ENCODE measurements around the gene MAGED1. TPM values are rescaled to one million over a fixed set of nuclear protein-coding genes. Genes with fewer than 3 reads are reported as not detected.

The MAGED1 gene
- total and polyA plus RNA-seq, 2 donors (not counting 1 experiment from before 2014, with no cell fraction given) = 28.3 to 29.1 TPM

- H3K4me1 ChIP-seq (ENCODE audit: control insufficient read depth in 2 of 2, insufficient read depth in 2 of 2, low read length in 2 of 2) = no peaks in the 10 kb centered on the region
These were observed 29.1 kb downstream of the MAGED1 start for GRCh38 chrX:51922561-51922960.

GRCh38 chrX:51931566-51932150, 38.2 kb downstream of the MAGED1 start:
- H3K27ac Mint-ChIP-seq = no peak overlapping the region
- no peak overlapping the region for H3K4me3 Mint-ChIP-seq
- 100% methylated on average over 1 of the region's 3 CpGs for WGBS (ENCODE audit: insufficient coverage)

More at GRCh38 chrX:51922561-51922960, 29.1 kb downstream of the MAGED1 start:
- Histone ChIP-seq H3K9ac (ENCODE audit: low read length) (no peak overlapping the region), H3K27ac (ENCODE audit: low read length in 2 of 2) (no peak overlapping the region), H3K9me3 (ENCODE audit: control extremely low read depth in 1 of 3, control insufficient read depth in 2 of 3, insufficient read depth in 1 of 3, low read length in 2 of 3) (no peaks in the 10 kb centered on the region), H3K36me3 (replicated peaks in 1 of 2; ENCODE audit: control extremely low read depth in 1 of 2, control insufficient read depth in 1 of 2, extremely low read depth in 1 of 2, insufficient read depth in 2 of 2, low read length in 1 of 2) (no peaks in the 10 kb centered on the region), H3K79me2 (ENCODE audit: control insufficient read depth, insufficient read depth, low read length) (no peaks in the 10 kb centered on the region), H4K20me1 (ENCODE audit: control insufficient read depth, insufficient read depth, low read length, poor library complexity, severe bottlenecking) (no peaks in the 10 kb centered on the region), H3K4me3 (ENCODE audit: control extremely low read depth in 1 of 5, extremely low read depth in 1 of 5, insufficient read depth in 1 of 5, low read depth in 2 of 5, low read length in 4 of 5) (no peak overlapping the region), H3K27me3 (replicated peaks in 1 of 4; ENCODE audit: control extremely low read depth in 1 of 4, control insufficient read depth in 3 of 4, insufficient read depth in 4 of 4, low read length in 3 of 4) (no peaks in the 10 kb centered on the region), H2AFZ (ENCODE audit: insufficient read depth, low read depth, low read length, poor library complexity, severe bottlenecking) (no peak overlapping the region), H3K4me2 (replicated peaks; ENCODE audit: low read depth, low read length, poor library complexity, severe bottlenecking) (no peak overlapping the region)
- ATAC-seq (ENCODE audit: low read depth) = no peak
- intact Hi-C loops (cut with micrococcal nuclease) = no loop called here
- Mint-ChIP-seq H3K4me3 (no peak overlapping the region), H3K27me3 (peaks cover 6% of the 10 kb centered on the region), H3K27ac (no peak overlapping the region), H3K4me1 (peaks cover 3% of the 10 kb centered on the region), H3K9me3 (ENCODE audit: insufficient read depth) (no peaks in the 10 kb centered on the region)
- ChIA-PET CTCF (no interaction called here), POLR2A (no interaction called here)
- WGBS (ENCODE audit: insufficient coverage) = no CpG with 5 or more reads among the region's 1 CpG
- TF ChIP-seq EZH2 (IDR thresholded peaks at IDR 0.05; ENCODE audit: borderline replicate concordance, insufficient read depth, low read depth, low read length, poor library complexity, severe bottlenecking) (no peak), CTCF (IDR thresholded peaks at IDR 0.05) (no peak)
- no peak for DNase-seq

More at GRCh38 chrX:51931566-51932150, 38.2 kb downstream of the MAGED1 start:
- no peak overlapping the region for H2AFZ ChIP-seq (ENCODE audit: insufficient read depth, low read depth, low read length, poor library complexity, severe bottlenecking)
- POLR2A ChIA-PET = no interaction called here
- H3K4me1 ChIP-seq (ENCODE audit: control insufficient read depth in 2 of 2, insufficient read depth in 2 of 2, low read length in 2 of 2) = no peaks in the 10 kb centered on the region
- no peak overlapping the region for H3K9ac ChIP-seq (ENCODE audit: low read length)
- H3K79me2 ChIP-seq (ENCODE audit: control insufficient read depth, insufficient read depth, low read length) = no peaks in the 10 kb centered on the region
- intact Hi-C loops (cut with micrococcal nuclease) = no loop called here
- no peak overlapping the region for H3K27ac ChIP-seq (ENCODE audit: low read length in 2 of 2)
- Mint-ChIP-seq H3K9me3 (ENCODE audit: insufficient read depth) (no peaks in the 10 kb centered on the region), H3K4me1 (no peaks in the 10 kb centered on the region), H3K27me3 (peaks cover 3% of the 10 kb centered on the region)
- H4K20me1 ChIP-seq (ENCODE audit: control insufficient read depth, insufficient read depth, low read length, poor library complexity, severe bottlenecking) = no peaks in the 10 kb centered on the region
- CTCF ChIA-PET = no interaction called here
- TF ChIP-seq CTCF (IDR thresholded peaks at IDR 0.05) (no peak), EZH2 (IDR thresholded peaks at IDR 0.05; ENCODE audit: borderline replicate concordance, insufficient read depth, low read depth, low read length, poor library complexity, severe bottlenecking) (no peak)
- no peak overlapping the region for H3K4me3 ChIP-seq (ENCODE audit: control extremely low read depth in 1 of 5, extremely low read depth in 1 of 5, insufficient read depth in 1 of 5, low read depth in 2 of 5, low read length in 4 of 5)
- ATAC-seq (ENCODE audit: low read depth) (no peak), DNase-seq (no peak)
- H3K4me2 ChIP-seq (replicated peaks; ENCODE audit: low read depth, low read length, poor library complexity, severe bottlenecking) = no peak overlapping the region
- H3K9me3 ChIP-seq (ENCODE audit: control extremely low read depth in 1 of 3, control insufficient read depth in 2 of 3, insufficient read depth in 1 of 3, low read length in 2 of 3) = no peaks in the 10 kb centered on the region
- no peaks in the 10 kb centered on the region for H3K27me3 ChIP-seq (replicated peaks in 1 of 4; ENCODE audit: control extremely low read depth in 1 of 4, control insufficient read depth in 3 of 4, insufficient read depth in 4 of 4, low read length in 3 of 4)
- no peaks in the 10 kb centered on the region for H3K36me3 ChIP-seq (replicated peaks in 1 of 2; ENCODE audit: control extremely low read depth in 1 of 2, control insufficient read depth in 1 of 2, extremely low read depth in 1 of 2, insufficient read depth in 2 of 2, low read length in 1 of 2)

Small RNA genes within 50 kb of the gene (small RNA-seq; reads per million reads assigned to genes)
- gene AL929410.2 (ENCODE audit: insufficient read length, low read depth, low replicate concordance) (not detected), gene RNU6-504P (ENCODE audit: insufficient read length, low read depth, low replicate concordance) (not detected)

Other genes with a start within 250 kb of the MAGED1 start
- gene CENPVL2, start 210.8 kb upstream of the MAGED1 start, total RNA-seq = not detected in 2 replicates
- gene CENPVL2, start 210.8 kb upstream of the MAGED1 start, polyA plus RNA-seq = 0.07 TPM in 1 of 2 replicates, not detected in the other
- gene CENPVL1, start 183.1 kb upstream of the MAGED1 start, total RNA-seq = not detected in 2 replicates
- gene CENPVL1, start 183.1 kb upstream of the MAGED1 start, polyA plus RNA-seq = 0.07 TPM in 1 of 2 replicates, not detected in the other
- 13.5 and 14.5 TPM in 2 replicates for gene GSPT2, start 150.2 kb upstream of the MAGED1 start, total RNA-seq
- 1.6 and 3.0 TPM in 2 replicates for gene GSPT2, start 150.2 kb upstream of the MAGED1 start, polyA plus RNA-seq
- 18.2 and 20.4 TPM in 2 replicates for gene MAGED4B, start 175.6 kb downstream of the MAGED1 start, total RNA-seq
- gene MAGED4B, start 175.6 kb downstream of the MAGED1 start, polyA plus RNA-seq = 37.4 and 52.5 TPM in 2 replicates

All from B cell (primary cell).